Measurements from ENCODE around the gene NUDT15.
"Not testable (repeated sequence)": the region's sequence is repeated elsewhere in the genome, so short reads cannot be mapped to it uniquely, and the experiment has no call there.

NUDT15 gene

DNA sequence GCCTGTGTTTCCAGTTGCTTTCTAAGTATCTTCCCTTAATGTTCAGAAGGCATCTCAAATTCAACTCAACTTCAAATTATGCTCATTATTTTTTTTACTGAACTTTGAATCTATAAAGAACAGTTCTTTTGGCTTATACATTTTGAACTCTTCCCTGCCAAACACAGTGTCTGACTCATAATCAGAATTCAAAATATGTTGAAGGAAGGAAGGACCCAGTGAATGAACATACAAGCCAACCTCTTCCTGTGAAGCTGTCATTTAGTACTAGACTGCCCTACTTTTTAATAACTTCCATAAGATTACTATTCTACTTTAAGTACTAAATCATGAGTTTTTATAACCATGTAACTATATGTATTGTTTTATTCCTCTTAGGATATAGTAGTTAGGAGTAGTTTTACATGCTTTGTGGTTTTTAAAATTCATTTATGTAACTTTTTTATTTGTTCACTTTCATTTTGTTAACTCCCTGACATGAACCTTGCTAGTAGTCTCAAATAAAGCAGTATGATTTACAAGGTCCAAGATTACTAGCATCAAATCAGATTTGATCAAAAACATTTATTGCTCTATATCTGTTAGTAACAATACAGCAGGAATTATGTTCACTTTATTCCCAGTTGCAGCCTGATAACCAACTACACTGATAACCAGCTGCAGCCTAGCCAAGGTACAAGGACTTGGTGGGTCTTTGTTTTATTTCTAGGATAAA is 6.4 kb downstream of the NUDT15 start:
- DNase-seq, result peak; percentile 57

DNA sequence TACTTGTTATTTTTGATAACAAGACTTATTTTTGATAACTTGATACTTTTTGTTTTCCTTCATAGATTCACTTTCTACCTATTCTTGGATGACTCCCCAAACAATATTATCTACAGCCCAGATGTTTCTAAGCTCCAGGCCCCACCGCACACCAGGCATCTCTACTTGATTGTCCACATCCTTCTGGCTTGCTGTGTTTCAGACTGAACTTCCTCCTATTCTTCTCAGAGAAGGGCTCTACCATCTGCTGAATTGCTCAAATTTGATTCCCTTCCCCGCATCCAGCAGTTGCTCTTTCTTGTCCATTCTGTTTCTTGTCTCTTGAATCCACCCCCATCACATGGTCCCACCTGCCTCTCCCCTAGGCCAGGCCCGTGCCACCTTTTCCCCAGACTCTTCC is 13.0 kb downstream of the NUDT15 start:
- no peak for DNase-seq

DNA sequence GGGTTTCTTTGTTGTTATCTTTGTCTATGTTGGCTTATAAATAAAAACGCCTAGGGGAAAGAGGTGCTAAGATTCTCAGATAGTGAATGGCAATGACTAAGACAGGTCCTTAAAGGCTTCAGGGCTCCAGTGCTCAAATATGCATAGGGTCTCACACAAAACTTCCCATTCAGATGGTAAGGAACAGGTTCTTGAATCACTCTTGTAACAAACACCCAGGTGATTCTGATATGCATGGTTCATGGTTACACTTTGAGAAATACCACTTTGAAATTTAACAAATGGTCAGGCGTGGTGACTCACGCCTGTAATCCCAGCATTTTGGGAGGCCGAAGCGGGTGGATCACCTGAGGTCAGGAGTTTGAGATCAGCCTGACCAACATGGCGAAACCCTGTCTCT is 17.1 kb downstream of the NUDT15 start:
- DNase-seq, result no peak

DNA sequence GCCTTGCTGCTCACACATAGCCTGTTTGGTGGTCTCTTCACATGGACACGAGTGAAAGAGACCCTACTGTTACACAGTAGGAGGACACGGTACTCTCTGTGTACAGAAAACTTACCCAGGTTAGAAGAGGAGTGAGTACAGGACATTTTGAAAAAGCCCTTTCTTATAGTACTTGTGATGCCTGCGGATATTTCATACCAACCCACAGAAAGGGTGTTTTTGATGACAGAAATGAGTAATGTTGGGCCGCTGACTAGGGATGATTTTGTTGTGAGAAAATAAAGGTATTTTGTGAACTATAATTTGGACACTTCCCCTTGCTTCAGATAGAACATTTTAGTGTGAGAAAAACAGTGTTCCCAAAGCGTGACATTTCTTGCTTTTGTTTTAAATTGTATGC is 18.2 kb downstream of the NUDT15 start:
- DNase-seq, result no peak

DNA sequence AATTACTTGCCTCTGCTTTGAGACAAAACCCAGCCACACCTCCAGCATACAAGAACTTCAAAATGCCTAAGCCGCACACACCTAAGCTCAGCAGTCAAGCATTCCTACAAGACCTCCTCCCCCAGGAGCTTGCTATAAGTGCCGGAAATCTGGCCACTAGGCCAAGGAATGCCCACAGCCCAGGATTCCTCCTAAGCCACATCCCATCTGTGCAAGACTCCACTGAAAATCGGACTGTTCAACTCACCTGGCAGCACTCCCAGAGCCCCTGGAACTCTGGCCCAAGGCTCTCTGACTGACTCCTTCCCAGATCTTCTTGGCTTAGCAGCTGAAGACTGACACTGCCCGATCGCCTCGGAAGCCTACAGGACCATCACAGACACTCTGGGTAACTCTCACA is 21.0 kb downstream of the NUDT15 start:
- DNase-seq, result not testable (repeated sequence)

DNA sequence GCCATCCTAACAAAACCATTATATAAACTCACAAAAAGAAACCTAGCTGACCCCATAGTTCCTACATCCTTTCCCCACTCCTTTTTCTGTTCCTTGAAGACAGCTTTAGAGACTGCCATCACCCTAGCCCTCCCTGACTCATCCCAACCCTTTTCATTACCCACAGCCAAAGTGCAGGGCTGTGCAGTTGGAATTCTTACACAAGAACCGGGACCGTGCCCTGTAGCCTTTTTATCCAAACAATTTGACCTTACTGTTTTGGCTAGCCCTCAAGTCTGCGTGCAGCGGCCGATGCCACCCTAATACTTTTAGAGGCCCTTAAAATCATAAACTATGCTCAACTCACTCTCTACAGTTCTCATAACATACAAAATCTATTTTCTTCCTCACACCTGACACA is 22.4 kb downstream of the NUDT15 start:
- not testable (repeated sequence) for DNase-seq

DNA sequence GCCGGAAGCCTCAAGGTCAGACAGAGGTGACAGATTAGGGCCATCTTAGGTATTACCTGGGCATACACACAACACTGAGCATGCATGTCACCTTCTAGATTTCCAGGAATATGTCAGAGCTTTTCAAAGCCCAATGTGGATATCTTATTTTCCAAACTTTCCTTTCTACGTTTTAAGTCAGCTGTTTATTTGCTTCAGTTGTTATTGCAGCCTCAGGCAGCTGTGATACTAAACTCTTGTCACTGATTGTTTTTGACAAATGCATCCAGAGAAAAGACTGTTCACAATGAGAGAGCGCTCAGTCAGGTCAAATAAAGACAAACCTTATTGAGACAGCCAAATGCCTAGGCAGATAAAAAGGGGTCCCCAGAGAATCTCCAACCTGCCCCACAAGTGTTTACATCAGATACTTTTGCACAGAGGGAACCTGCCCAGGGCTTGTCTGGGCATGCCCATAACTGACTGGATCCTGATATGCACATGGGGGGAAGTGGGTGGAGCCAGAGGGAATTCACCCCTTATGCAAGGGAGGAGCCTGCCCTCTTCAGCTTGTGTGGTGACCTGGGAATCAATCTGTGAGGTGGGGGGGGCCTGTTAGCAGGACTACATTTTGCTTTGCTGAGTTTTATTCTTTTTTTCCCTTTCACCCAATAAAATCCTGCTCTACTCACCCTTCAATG is 28.9 kb downstream of the NUDT15 start:
- no peak for DNase-seq

DNA sequence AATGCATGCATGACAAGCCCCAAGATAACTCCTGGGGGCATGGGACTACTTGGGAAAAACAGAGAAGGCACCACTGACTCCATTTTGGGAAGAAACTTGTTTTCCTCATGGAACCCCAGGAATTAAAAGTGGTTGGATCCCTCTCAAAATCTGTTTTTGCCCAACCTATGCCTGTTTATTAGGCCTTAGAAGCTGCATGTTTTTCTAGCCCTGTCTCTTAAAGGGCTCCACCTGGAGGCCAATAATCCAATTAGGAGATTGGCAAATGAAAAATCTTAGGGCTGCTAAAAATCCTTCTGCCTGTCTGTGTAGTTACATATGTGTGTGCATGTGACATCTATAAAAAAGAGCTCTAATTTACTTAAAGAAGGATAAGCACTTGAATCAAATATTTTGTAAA is 30.5 kb downstream of the NUDT15 start:
- no peak for DNase-seq

DNA sequence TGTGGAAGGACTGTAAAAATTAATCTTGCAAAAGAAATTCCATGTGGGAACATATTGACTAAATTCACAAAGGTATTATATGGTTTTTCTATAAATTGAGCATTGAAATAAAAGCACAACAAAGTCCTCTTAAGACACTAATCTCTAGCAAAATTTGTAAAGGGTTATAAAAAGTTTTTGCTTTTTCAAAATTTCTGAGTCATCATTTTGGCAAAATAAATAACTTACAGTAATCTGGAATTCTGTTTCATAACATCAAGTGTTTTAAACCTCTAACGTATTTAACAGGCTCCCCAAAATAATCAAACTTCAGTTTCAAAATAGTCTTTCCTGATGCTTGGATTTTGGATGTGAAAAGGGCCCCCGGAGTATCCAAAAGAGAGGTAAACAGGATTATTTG is 31.4 kb downstream of the NUDT15 start:
- DNase-seq, result peak; percentile 3

DNA sequence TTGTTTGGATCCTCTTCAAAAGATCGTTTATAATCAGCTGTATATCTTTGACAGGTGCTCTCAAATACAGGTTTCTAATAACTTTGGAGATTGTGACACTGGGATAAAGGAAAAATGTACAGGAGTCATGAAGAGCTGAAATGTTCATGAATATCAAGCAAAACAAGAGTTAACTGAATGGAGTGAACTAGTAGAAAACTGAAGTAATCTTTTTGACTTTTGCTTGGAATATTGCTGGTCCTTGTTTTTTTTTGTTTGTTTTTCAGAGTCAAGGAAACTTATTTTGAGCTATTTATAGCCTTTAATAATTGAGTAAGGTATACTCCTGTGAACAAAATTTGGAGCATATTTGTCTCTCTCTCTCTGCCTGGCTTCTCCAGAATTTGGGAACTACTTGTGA is 32.0 kb downstream of the NUDT15 start:
- no peak for DNase-seq

DNA sequence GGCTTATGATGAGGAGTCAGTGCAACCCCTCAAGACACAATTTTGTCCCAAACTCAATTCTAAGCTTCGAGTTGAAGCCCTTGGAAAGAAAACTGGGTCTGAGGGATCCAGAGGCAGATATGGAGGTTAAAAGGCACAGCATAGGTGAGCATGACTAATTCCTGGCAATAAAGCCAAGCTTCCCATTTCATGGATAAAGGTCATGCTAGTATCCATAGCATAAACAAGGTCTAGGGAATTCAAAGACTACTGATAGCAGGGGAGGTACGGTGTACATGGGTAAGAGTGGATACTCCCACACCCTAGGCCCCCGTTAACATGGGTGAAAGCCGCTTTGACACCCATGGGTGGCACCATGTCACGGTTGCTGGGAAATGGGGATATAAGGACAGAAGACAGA is 33.4 kb downstream of the NUDT15 start:
- DNase-seq, result no peak

DNA sequence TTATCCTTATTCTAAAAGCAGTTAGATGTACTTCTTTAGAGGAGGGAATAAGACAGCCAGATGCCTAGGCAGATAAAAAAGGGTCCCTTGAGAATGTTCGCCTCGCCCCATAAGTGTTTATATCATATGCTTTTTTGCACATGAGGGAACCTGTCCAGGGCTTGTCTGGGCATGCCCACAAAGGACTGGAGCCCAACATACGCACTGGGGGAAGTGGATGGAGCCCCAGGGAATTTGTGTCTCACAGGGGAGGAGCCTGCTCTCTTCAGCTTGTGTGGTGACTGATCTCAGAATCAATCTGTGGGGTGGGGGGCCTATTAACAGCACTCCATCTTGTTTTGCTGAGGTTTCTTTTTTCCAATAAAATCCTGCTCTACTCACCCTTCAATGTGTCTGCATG is 34.8 kb downstream of the NUDT15 start:
- no peak for DNase-seq

DNA sequence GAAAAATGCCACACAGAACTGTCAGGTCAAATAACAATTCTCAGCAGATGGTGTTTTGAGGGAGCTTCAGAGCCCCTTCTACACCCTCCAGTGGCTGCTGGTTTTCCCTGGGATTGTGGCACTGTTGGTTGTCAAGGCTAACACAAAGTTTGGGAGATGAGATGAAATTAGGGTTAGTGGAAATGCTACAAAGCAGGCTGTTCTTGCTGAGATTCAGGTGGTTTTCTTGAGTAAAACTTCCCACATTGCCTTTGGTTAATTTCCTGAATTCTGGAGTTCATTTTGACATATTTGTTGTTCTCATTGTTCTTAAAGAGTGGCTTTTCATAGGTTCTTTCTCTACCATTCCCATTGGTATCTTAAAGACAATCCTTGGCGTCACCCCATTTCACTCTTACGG is 35.3 kb downstream of the NUDT15 start:
- no peak for DNase-seq

DNA sequence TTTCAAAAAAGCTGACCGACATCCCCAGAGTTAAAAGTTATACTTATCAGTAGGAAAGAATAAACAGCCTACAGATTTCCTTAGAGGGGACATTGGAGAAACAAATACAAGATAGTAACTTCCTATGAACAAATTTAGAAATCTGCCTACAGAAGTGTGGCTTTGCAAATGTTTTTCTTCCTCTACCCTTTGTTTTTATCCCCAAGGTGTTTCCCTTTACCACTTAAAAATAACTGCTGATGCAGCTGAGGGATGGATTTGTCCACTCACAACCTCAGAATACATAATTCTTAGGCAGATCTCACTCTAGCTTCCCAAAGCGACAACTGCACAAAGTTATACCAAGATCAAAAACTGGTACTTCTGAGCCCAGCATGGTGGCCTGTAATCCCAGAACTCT is 36.5 kb downstream of the NUDT15 start:
- DNase-seq, result no peak

DNA sequence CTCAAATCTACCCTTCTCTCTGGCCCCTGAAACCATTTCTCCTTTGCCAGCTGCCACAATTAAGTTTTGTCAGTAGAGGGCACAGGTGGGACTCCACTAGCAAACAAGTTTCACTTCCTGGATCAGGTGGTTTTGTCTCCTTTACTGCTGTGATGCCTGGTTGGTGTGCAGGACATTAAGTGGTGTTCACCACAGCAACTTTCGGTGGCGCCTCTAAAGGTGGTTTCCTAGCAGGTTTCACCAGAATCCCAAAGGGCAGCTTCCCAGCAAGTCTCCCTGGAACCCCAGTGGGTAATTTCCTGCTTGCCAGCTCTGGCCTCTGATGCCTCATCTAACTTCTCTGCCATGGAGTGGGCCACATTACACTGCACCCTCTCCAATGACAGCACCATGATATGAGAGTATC is 40.7 kb downstream of the NUDT15 start:
- no peak for DNase-seq

DNA sequence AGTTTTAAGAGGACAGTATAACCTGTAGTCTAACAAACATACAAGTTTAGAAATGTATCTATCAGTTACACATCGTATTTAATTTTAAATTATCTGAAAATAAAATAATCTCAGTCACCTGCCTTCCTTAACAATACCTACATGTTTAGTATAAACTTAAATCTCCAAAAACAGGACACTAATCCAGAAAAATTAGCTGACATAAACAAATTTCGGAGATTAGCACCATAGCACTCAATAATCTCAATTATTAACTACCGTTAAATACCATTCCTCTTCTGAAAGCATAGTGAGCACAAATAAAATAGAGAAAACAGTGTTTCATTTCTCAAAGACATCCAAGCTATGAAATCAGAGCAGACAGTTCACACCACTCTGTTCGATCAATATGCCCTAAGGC is 44.2 kb downstream of the NUDT15 start:
- no peak for DNase-seq

DNA sequence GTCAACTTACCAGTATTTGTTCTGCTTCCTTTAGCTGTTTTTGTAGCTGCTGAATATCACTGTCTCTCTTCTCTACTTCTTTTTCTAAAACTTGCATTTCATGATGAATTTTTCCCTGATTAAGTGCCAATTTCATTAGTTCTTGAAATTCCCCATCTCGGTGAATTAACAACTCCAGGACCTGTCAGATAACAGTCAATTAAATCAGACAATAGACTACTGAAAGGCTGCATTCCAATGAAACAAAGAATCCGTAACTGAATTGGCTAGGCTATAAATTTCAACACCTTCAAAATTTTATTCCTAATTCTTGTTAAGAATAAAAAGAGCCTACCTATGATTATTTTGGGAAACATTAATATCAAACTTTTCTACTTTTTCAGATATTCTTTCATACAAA is 48.7 kb downstream of the NUDT15 start:
- DNase-seq, result no peak

DNA sequence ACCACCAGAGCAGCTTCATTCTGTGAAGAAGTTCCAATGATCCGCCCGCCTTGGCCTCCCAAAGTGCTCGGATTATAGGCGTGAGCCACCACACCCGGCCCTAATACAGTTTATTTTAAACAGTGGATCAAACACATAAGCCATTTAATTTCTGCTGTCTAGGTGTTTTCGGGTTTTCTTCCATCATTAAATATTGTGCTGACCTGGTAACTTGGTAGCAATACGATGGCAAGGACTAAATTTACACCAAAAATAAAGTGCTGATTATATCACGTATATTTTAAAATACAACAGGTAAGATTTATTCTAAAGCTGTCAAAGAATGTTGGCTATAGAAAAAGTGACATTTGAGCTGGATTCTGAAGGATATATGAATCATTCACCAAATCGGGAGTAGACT is 56.1 kb downstream of the NUDT15 start:
- no peak for DNase-seq

DNA sequence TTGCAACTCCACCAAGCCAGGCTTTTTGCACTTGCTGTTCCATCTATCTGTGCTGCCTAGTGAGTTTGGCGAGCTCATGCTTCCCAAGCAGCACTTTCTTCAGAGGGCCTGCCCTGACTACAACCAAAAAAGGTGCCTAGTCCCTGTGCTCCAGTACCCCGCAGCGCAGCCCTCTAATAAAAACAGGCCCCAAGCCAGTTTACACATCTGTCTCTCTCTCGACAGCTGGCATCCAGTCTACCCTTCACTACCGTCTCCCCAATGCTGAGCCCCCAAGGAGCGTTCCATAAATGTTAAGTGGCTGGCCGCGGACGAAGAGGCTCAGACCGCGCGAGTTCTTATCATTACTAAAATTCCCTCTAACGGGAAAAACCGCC is 56.9 kb downstream of the NUDT15 start:
- DNase-seq, result no peak

DNA sequence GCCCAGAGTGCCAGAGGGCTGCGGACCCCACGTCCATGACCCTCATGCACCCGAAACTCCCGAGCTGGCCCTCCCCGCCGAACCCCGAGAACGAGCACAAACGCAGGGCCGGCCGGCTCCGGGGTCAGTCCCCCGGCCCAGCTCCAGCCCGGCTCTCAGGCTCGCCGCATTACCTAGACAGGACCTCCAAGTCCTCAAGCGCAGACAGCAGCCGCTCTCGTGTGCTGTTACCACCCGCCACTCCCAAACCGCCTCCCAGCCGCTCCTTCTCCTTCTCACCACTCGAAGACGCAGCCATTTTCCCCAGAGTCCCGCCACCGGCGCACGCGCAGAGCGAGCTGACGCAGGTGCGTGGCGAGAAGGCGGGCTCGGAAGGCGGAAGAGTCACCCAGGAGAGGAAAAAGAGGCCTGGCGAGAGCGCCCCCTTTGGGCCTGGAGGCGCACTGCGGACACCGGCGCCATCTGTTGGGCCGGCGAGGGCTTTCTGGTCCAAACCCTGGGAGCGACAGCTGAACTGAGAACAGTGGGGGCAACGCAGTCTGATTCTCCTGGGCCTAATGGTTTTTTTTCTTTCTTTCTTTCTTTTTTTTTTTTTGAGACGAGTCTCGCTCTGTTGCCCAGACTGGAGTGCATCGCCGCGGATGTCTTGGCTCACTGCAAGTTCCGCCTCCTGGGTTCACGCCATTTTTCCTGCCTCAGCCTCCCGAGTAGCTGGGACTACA is 57.4 kb downstream of the NUDT15 start, which contains the start of gene MED4:
MED4 (minus strand) TSS at position 324 of the 722 bp plus-strand sequence; CDS start at position 298, 26 bp downstream.
- peak; percentile 88 for DNase-seq

DNA sequence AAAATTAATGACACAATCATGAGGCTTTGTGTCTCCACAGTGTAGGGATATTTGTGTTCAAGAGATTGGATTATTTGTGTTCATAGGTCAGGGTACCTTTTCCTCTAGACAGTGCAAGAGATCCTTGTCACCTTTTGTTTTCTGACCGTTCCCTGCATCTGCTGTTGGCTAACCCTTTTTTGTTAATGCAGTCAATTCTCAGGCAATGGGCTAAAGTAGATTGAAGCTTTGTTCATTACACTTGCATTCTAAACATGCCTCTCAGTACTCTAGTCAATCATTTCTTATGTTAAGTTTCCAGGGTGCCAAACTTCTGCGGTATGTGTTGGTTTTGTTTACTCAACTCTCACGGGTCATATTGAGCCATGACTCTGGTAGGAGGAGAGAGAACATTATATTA is 59.1 kb downstream of the NUDT15 start:
- no peak for DNase-seq

All from kidney glomerular epithelial cell (primary cell).